Ishikawa (cell line): Measurements from ENCODE around the gene KRTAP9-1.

Experiments
- CEBPB ChIP-seq: IDR thresholded peaks from 2 replicates; pipeline ENCODE4 v1.6.1; 2012
- CREB1 ChIP-seq: IDR thresholded peaks from 2 replicates; pipeline ENCODE4 v1.6.1; 2012; ENCODE audit warnings: low read depth
- EGR1 ChIP-seq: IDR thresholded peaks from 2 replicates; pipeline ENCODE4 v1.6.1; 2012
- EP300 ChIP-seq: IDR thresholded peaks from 2 replicates; pipeline ENCODE4 v1.6.1; 2012; ENCODE audit warnings: borderline replicate concordance
- FOXM1 ChIP-seq: IDR thresholded peaks from 2 replicates; pipeline ENCODE4 v1.6.1; 2012; ENCODE audit warnings: low read depth, borderline replicate concordance
- NFIC ChIP-seq: IDR thresholded peaks from 2 replicates; pipeline ENCODE4 v1.6.1; 2012
- RAD21 ChIP-seq: IDR thresholded peaks from 2 replicates; pipeline ENCODE4 v1.6.1; 2012; ENCODE audit warnings: low read depth
- REST ChIP-seq: IDR thresholded peaks from 2 replicates; pipeline ENCODE4 v1.6.1; 2012; ENCODE audit warnings: low read depth, mild to moderate bottlenecking
- TAF1 ChIP-seq: IDR thresholded peaks from 2 replicates; pipeline ENCODE4 v1.6.1; 2012; ENCODE audit warnings: low read depth, mild to moderate bottlenecking
- TCF12 ChIP-seq: IDR thresholded peaks from 2 replicates; pipeline ENCODE4 v1.6.1; 2012; ENCODE audit warnings: low read depth
- TEAD4 ChIP-seq: IDR thresholded peaks from 2 replicates; pipeline ENCODE4 v1.6.1; 2012
- USF1 ChIP-seq: IDR thresholded peaks from 2 replicates; pipeline ENCODE4 v1.6.1; 2012
- YY1 ChIP-seq: IDR thresholded peaks from 2 replicates; pipeline ENCODE4 v1.6.1; 2012; ENCODE audit warnings: low read depth
- ZBTB7A ChIP-seq: IDR thresholded peaks from 2 replicates; pipeline ENCODE4 v1.6.1; 2012; ENCODE audit warnings: low read depth
- TF ChIP-seq, protein P1 (sequence below): IDR thresholded peaks from 2 replicates; pipeline ENCODE4 v1.6.1; 2012

The KRTAP9-1 gene

DNA sequence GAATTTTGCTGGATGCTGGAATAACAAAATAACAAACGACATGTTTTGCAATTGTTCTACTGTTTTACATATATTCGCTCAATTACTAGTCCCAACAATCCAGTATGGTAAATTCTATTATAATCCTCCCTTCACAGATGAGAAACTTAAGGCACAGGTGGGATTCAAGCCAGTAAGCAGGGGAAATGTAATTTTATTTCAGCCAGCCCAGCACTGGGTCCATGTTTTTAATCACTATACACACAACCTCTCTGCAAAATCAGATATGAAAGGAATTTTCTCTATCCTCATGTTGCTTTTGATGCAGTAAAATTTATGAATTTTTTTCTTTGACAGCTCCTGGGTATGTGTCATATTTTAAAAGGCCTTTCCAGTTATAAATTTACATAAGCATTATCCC lies 44.4 kb upstream of the KRTAP9-1 start:
- TF ChIP-seq CREB1 (no peak), REST (no peak), EGR1 (no peak), ZBTB7A (no peak)

- no peak for TF ChIP-seq NFIC
- TF ChIP-seq, protein P1, sequence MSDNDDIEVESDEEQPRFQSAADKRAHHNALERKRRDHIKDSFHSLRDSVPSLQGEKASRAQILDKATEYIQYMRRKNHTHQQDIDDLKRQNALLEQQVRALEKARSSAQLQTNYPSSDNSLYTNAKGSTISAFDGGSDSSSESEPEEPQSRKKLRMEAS = no peak
- TF ChIP-seq CEBPB = no peak
- no peak for TF ChIP-seq YY1
- no peak for TF ChIP-seq REST
- TF ChIP-seq EP300 = no peak
- TF ChIP-seq FOXM1 = no peak
- no peak for TF ChIP-seq ZBTB7A
- no peak for TF ChIP-seq TCF12
- TF ChIP-seq USF1 = no peak
- no peak for TF ChIP-seq CREB1
- no peak for TF ChIP-seq RAD21
- TF ChIP-seq TEAD4 = no peak
- TF ChIP-seq TAF1 = no peak
- no peak for TF ChIP-seq EGR1
Measured at GRCh38 chr17:41147531-41148204, 42.0 kb upstream of the KRTAP9-1 start.

- TF ChIP-seq, protein P1 = no peak
- TF ChIP-seq NFIC = no peak
- TF ChIP-seq TEAD4 = no peak
- peak; percentile 51; the same call in 1 of the 2 replicates for TF ChIP-seq REST
- no peak for TF ChIP-seq ZBTB7A
- no peak for TF ChIP-seq EP300
- TF ChIP-seq TCF12 = no peak
- TF ChIP-seq FOXM1 = no peak
Measured at GRCh38 chr17:41149652-41149985, 40.1 kb upstream of the KRTAP9-1 start, which contains the start of gene KRTAP4-5. Gene KRTAP4-5, minus strand, starts transcription at chr17:41149825. Its CDS starts 58 bp downstream, at chr17:41149767.

DNA sequence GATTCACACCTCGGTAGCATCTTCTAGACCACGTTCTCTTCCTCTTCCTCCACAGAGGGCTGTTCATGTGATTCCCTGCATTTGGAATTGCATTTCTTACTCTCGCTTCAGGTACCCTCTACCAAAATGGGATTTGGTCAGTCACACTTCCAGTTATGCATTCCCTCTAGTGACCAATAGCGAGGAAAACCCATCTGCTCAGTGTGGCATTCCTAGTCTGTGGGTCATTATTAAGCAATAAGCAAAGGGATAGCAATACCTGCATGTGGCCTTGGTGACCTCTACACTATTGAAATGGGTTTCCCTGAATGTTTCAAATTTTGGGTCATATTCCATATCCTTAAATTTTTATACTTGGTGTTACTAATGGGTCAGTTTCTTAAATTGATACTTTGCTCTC lies 39.7 kb upstream of the KRTAP9-1 start:
- TF ChIP-seq USF1 (no peak), YY1 (no peak), FOXM1 (no peak), REST (no peak), NFIC (no peak), EGR1 (no peak), TEAD4 (no peak), RAD21 (no peak), EP300 (no peak), CREB1 (no peak), ZBTB7A (no peak), TAF1 (no peak), TCF12 (no peak), CEBPB (no peak)
- TF ChIP-seq, protein P1 = no peak
